ENCODE results near the gene STEEP1.

The STEEP1 gene

DNA sequence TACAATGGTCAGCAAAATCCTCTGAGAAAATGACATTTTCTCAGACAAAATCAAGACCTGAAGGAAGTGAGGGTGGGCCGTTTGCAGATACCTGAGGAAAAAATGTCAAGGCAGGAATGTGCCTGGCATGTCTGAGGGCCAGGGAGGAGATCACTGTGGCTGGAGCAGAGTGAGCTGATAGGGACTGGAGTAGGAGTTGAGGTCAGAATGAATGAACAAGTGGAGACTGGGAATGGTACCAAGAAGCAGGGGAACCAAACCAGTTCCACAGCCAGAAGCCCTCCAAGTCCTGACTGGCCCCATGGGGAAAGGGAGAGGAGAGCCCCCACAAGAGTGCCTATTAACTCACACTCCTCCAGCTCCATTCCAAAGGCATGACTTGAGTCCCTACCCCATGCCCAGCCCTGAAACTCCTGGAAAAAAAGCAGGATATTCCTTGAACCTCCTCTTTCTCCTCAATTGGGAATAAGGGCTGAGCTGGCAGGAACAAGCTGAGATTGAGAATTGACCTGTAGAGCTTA is 41.5 kb downstream of the STEEP1 start:
- H3K27me3 ChIP-seq (ENCODE audit: control insufficient read depth in 1 of 2, insufficient read depth in 1 of 2, low read length in 2 of 2): peaks cover 0 to 3% of the 10 kb centered on the region in 2 experiments
- WGBS: 70% methylated on average over 1 of the region's 1 CpG
- H2BK5ac ChIP-seq (ENCODE audit: low read depth, low read length, poor library complexity, severe bottlenecking): no peak overlapping the region
- no peaks in the 10 kb centered on the region for H3K79me1 ChIP-seq (replicated peaks; ENCODE audit: low read length, poor library complexity, severe bottlenecking)
- no peak overlapping the region for H2AK5ac ChIP-seq (ENCODE audit: low read length, severe bottlenecking)
- H3K4me3 ChIP-seq (ENCODE audit: insufficient read depth in 1 of 2, low read depth in 1 of 2, low read length in 2 of 2): no peak overlapping the region
- H3K9ac ChIP-seq (ENCODE audit: low read length): no peak overlapping the region
- no peak overlapping the region for H3K23ac ChIP-seq (ENCODE audit: low read length in 2 of 2)
- H3K4ac ChIP-seq (ENCODE audit: low read depth in 1 of 2, low read length in 2 of 2): no peak overlapping the region
- no peak overlapping the region for H4K91ac ChIP-seq (ENCODE audit: low read length)
- no peak overlapping the region for H3K14ac ChIP-seq (ENCODE audit: low read length in 2 of 2)
- H2AFZ ChIP-seq (ENCODE audit: low read depth, low read length): no peak overlapping the region
- no peak overlapping the region for H3K27ac ChIP-seq (ENCODE audit: low read length, poor library complexity, severe bottlenecking)
- no peak overlapping the region for H2BK120ac ChIP-seq (ENCODE audit: low read depth, low read length)
- no peak overlapping the region for H4K8ac ChIP-seq (ENCODE audit: low read length)
- DNase-seq: no peak
- no peak overlapping the region for H3K18ac ChIP-seq (ENCODE audit: low read depth in 1 of 2, low read length in 2 of 2)
- no peak overlapping the region for H3K4me2 ChIP-seq (ENCODE audit: low read length, poor library complexity, severe bottlenecking)
- H3K4me1 ChIP-seq (ENCODE audit: control insufficient read depth, insufficient read depth, low read depth, low read length): no peaks in the 10 kb centered on the region
- no peak overlapping the region for H2BK12ac ChIP-seq (ENCODE audit: low read length in 2 of 2)
- no peaks in the 10 kb centered on the region for H3K9me3 ChIP-seq (ENCODE audit: control insufficient read depth, low read length)
- no peak overlapping the region for H2BK15ac ChIP-seq (ENCODE audit: low read depth, poor library complexity, severe bottlenecking)
- H3K36me3 ChIP-seq (ENCODE audit: control insufficient read depth in 1 of 2, insufficient read depth in 2 of 2, low read depth in 1 of 2, low read length in 2 of 2): no peaks in the 10 kb centered on the region

DNA sequence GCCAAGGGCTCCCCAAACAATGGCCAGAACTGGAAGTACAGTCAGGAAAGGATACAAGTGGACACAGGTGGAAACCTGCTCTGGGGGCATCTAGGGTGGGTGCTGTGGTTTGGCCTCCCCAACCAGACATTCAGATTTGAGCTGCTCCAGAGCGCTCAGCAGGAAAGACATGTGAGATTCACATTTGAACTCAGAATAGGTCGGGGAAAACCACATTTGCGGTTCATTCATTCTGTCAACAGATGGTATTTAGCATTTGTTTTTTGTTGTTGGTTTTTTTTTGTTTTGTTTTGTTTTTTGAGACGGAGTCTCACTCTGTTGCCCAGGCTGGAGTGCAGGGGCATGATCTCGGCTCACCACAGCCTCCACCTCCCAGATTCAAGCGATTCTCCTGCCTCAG is 44.0 kb downstream of the STEEP1 start:
- H2BK5ac ChIP-seq (ENCODE audit: low read depth, low read length, poor library complexity, severe bottlenecking): no peak overlapping the region
- H3K23ac ChIP-seq (ENCODE audit: low read length in 2 of 2): no peak overlapping the region
- no peak overlapping the region for H3K4me2 ChIP-seq (ENCODE audit: low read length, poor library complexity, severe bottlenecking)
- H3K27me3 ChIP-seq (ENCODE audit: control insufficient read depth in 1 of 2, insufficient read depth in 1 of 2, low read length in 2 of 2): peaks cover 0 to 3% of the 10 kb centered on the region in 2 experiments
- H3K18ac ChIP-seq (ENCODE audit: low read depth in 1 of 2, low read length in 2 of 2): no peak overlapping the region
- no peak overlapping the region for H2AK5ac ChIP-seq (ENCODE audit: low read length, severe bottlenecking)
- H3K4me3 ChIP-seq (ENCODE audit: insufficient read depth in 1 of 2, low read depth in 1 of 2, low read length in 2 of 2): no peak overlapping the region
- no peak overlapping the region for H2AFZ ChIP-seq (ENCODE audit: low read depth, low read length)
- H3K9me3 ChIP-seq (ENCODE audit: control insufficient read depth, low read length): no peaks in the 10 kb centered on the region
- no peaks in the 10 kb centered on the region for H3K79me1 ChIP-seq (replicated peaks; ENCODE audit: low read length, poor library complexity, severe bottlenecking)
- no peak overlapping the region for H3K9ac ChIP-seq (ENCODE audit: low read length)
- H2BK120ac ChIP-seq (ENCODE audit: low read depth, low read length): no peak overlapping the region
- WGBS: 90% methylated on average over 2 of the region's 6 CpGs
- H4K91ac ChIP-seq (ENCODE audit: low read length): no peak overlapping the region
- H3K4ac ChIP-seq (ENCODE audit: low read depth in 1 of 2, low read length in 2 of 2): no peak overlapping the region
- no peaks in the 10 kb centered on the region for H3K4me1 ChIP-seq (ENCODE audit: control insufficient read depth, insufficient read depth, low read depth, low read length)
- no peaks in the 10 kb centered on the region for H3K36me3 ChIP-seq (ENCODE audit: control insufficient read depth in 1 of 2, insufficient read depth in 2 of 2, low read depth in 1 of 2, low read length in 2 of 2)
- no peak overlapping the region for H3K27ac ChIP-seq (ENCODE audit: low read length, poor library complexity, severe bottlenecking)
- no peak overlapping the region for H4K8ac ChIP-seq (ENCODE audit: low read length)
- no peak overlapping the region for H2BK15ac ChIP-seq (ENCODE audit: low read depth, poor library complexity, severe bottlenecking)
- no peak for DNase-seq
- H3K14ac ChIP-seq (ENCODE audit: low read length in 2 of 2): no peak overlapping the region
- no peak overlapping the region for H2BK12ac ChIP-seq (ENCODE audit: low read length in 2 of 2)

DNA sequence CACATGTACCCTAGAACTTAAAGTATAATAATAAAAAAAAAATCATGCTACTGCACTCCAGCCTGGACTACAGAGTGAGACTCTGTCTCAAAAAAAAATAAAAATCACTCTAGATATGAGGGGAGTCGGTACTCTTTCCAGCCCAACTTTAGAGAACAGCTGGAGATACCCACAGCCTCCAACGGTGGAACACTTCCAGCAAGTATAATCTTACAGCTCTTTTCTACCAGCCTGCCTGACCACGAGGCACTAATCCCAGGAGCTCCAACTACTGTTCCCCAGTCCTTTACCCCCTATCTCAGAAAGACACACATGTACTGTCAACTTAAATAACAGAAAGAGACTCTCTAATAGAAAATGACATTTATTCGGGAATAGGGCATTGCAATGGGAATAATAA is 46.8 kb downstream of the STEEP1 start:
- Histone ChIP-seq H3K9me3 (ENCODE audit: control insufficient read depth, low read length) (no peaks in the 10 kb centered on the region), H3K18ac (ENCODE audit: low read depth in 1 of 2, low read length in 2 of 2) (no peak overlapping the region), H3K4me1 (ENCODE audit: control insufficient read depth, insufficient read depth, low read depth, low read length) (no peaks in the 10 kb centered on the region), H2BK15ac (ENCODE audit: low read depth, poor library complexity, severe bottlenecking) (no peak overlapping the region), H3K4me3 (ENCODE audit: insufficient read depth in 1 of 2, low read depth in 1 of 2, low read length in 2 of 2) (no peak overlapping the region), H3K36me3 (ENCODE audit: control insufficient read depth in 1 of 2, insufficient read depth in 2 of 2, low read depth in 1 of 2, low read length in 2 of 2) (no peaks in the 10 kb centered on the region), H3K9ac (ENCODE audit: low read length) (no peak overlapping the region), H3K4me2 (ENCODE audit: low read length, poor library complexity, severe bottlenecking) (no peak overlapping the region), H2AK5ac (ENCODE audit: low read length, severe bottlenecking) (no peak overlapping the region), H2AFZ (ENCODE audit: low read depth, low read length) (no peak overlapping the region), H3K4ac (ENCODE audit: low read depth in 1 of 2, low read length in 2 of 2) (no peak overlapping the region), H2BK12ac (ENCODE audit: low read length in 2 of 2) (no peak overlapping the region), H3K23ac (ENCODE audit: low read length in 2 of 2) (no peak overlapping the region), H4K91ac (ENCODE audit: low read length) (no peak overlapping the region), H3K14ac (ENCODE audit: low read length in 2 of 2) (no peak overlapping the region), H3K27me3 (ENCODE audit: control insufficient read depth in 1 of 2, insufficient read depth in 1 of 2, low read length in 2 of 2) (peaks cover 0 to 5% of the 10 kb centered on the region in 2 experiments), H3K79me1 (replicated peaks; ENCODE audit: low read length, poor library complexity, severe bottlenecking) (no peaks in the 10 kb centered on the region), H2BK5ac (ENCODE audit: low read depth, low read length, poor library complexity, severe bottlenecking) (no peak overlapping the region), H2BK120ac (ENCODE audit: low read depth, low read length) (no peak overlapping the region), H3K27ac (ENCODE audit: low read length, poor library complexity, severe bottlenecking) (no peak overlapping the region), H4K8ac (ENCODE audit: low read length) (no peak overlapping the region)
- 95% methylated on average over 2 of the region's 4 CpGs for WGBS
- no peak for DNase-seq

DNA sequence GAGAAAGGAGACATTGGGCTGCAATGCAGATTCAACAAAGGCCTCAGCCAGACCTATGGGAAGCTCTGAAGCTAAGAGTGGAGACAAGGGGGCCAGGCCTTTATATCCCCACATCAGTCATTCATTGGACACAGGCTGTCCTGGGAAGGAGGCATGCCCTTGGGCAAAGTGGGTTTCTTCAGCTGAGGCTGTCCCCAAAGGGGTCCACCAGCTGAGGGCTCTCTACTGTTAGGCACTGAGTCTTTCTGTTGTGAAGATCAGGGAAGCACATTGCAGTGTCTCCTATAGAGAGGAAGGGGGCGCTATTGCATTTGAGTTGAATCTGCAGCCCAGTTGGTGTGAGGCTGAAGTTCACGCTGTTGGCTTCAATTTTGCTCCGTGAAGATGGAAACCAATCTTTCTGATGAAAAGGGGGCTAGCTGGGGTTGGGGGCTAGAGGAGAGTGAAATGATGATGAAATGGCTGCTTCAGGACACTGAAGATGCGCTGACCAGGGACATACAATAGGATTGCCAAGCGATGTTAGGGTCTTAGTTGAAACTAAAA is 49.0 kb downstream of the STEEP1 start:
- Histone ChIP-seq H2BK120ac (ENCODE audit: low read depth, low read length) (no peak overlapping the region), H3K4me3 (ENCODE audit: insufficient read depth in 1 of 2, low read depth in 1 of 2, low read length in 2 of 2) (no peak overlapping the region), H3K36me3 (ENCODE audit: control insufficient read depth in 1 of 2, insufficient read depth in 2 of 2, low read depth in 1 of 2, low read length in 2 of 2) (no peaks in the 10 kb centered on the region), H3K23ac (ENCODE audit: low read length in 2 of 2) (no peak overlapping the region), H2BK15ac (ENCODE audit: low read depth, poor library complexity, severe bottlenecking) (no peak overlapping the region), H3K4ac (ENCODE audit: low read depth in 1 of 2, low read length in 2 of 2) (no peak overlapping the region), H3K27me3 (ENCODE audit: control insufficient read depth in 1 of 2, insufficient read depth in 1 of 2, low read length in 2 of 2) (peaks cover 0 to 8% of the 10 kb centered on the region in 2 experiments), H3K27ac (ENCODE audit: low read length, poor library complexity, severe bottlenecking) (no peak overlapping the region), H2AFZ (ENCODE audit: low read depth, low read length) (no peak overlapping the region), H3K79me1 (replicated peaks; ENCODE audit: low read length, poor library complexity, severe bottlenecking) (no peaks in the 10 kb centered on the region), H3K9ac (ENCODE audit: low read length) (peak overlapping the region; percentile 48), H2AK5ac (ENCODE audit: low read length, severe bottlenecking) (no peak overlapping the region), H4K8ac (ENCODE audit: low read length) (peak overlapping the region; percentile 13), H3K9me3 (ENCODE audit: control insufficient read depth, low read length) (no peaks in the 10 kb centered on the region), H4K91ac (ENCODE audit: low read length) (no peak overlapping the region), H2BK12ac (ENCODE audit: low read length in 2 of 2) (no peak overlapping the region), H3K4me2 (ENCODE audit: low read length, poor library complexity, severe bottlenecking) (no peak overlapping the region), H3K14ac (ENCODE audit: low read length in 2 of 2) (no peak overlapping the region), H2BK5ac (ENCODE audit: low read depth, low read length, poor library complexity, severe bottlenecking) (no peak overlapping the region), H3K18ac (ENCODE audit: low read depth in 1 of 2, low read length in 2 of 2) (no peak overlapping the region), H3K4me1 (ENCODE audit: control insufficient read depth, insufficient read depth, low read depth, low read length) (no peaks in the 10 kb centered on the region)
- peak; percentile 70 for DNase-seq
- 34% methylated on average over 5 of the region's 5 CpGs for WGBS
